ENCODE data around the gene WDR43. TPM values are rescaled to one million over a fixed set of nuclear protein-coding genes. Genes with fewer than 3 reads are reported as not detected.

The WDR43 gene
- total and polyA plus RNA-seq, 11 donors, result 4.5 to 35.9 (median 22.5) TPM

- H3K36me3 ChIP-seq, result no peaks in the 10 kb centered on the region
- H3K4me3 ChIP-seq, result peak overlapping the region in 1 of 12 donors; percentile 43
- no peaks in the 10 kb centered on the region for H3K27me3 ChIP-seq
- TF ChIP-seq POLR2A (IDR thresholded peaks at IDR 0.05) (no peak), CTCF (IDR thresholded peaks at IDR 0.05) (peak in 9 of 12 donors; percentile 7 to 63 (median 32))
- ATAC-seq, result no peak
- peaks cover 0 to 23% (median 3%) of the 10 kb centered on the region in 12 donors for H3K4me1 ChIP-seq
- 46 to 69% (median 65%) methylated on average over 15 of the region's 15 CpGs for whole genome bisulfite sequencing, 4 donors
- no peaks in the 10 kb centered on the region for H3K9me3 ChIP-seq
- intact Hi-C loops (cut with DNase I), result loop anchor here in 9 of 10 donors (1.0 to 10.0 kb wide), 9 partner anchors 55 to 1115 kb away; partner anchors contain the start of genes ALK (in 1 of the 9) and CLIP4 (in 1 of the 9)
- H3K27ac ChIP-seq, result no peak overlapping the region
- DNase-seq, result no peak
Observed at GRCh38 chr2:28956890-28957289, 62.4 kb downstream of the WDR43 start.

- TF ChIP-seq CTCF (IDR thresholded peaks at IDR 0.05), result peak; percentile 50 to 74 (median 64)
- TF ChIP-seq POLR2A (IDR thresholded peaks at IDR 0.05), result no peak
- intact Hi-C loops (cut with DNase I), result loop anchor here in 8 of 10 donors (1.0 to 10.0 kb wide), 14 partner anchors 54 to 1114 kb away; partner anchors contain the start of genes ALK (in 1 of the 8) and CLIP4 (in 1 of the 8)
- H3K36me3 ChIP-seq, result no peaks in the 10 kb centered on the region
- DNase-seq (peak; percentile 47 to 74 (median 72)), ATAC-seq (peak; percentile 82 to 93 (median 92))
- WGBS, 4 donors, result 14 to 22% (median 20%) methylated on average over 9 of the region's 9 CpGs
- no peaks in the 10 kb centered on the region for H3K27me3 ChIP-seq
- peaks cover 0 to 13% (median 3%) of the 10 kb centered on the region in 12 donors for H3K4me1 ChIP-seq
- H3K9me3 ChIP-seq, result no peaks in the 10 kb centered on the region
- H3K27ac ChIP-seq, result no peak overlapping the region
- H3K4me3 ChIP-seq, result no peak overlapping the region
Observed at GRCh38 chr2:28958689-28959088, 64.2 kb downstream of the WDR43 start.

DNA sequence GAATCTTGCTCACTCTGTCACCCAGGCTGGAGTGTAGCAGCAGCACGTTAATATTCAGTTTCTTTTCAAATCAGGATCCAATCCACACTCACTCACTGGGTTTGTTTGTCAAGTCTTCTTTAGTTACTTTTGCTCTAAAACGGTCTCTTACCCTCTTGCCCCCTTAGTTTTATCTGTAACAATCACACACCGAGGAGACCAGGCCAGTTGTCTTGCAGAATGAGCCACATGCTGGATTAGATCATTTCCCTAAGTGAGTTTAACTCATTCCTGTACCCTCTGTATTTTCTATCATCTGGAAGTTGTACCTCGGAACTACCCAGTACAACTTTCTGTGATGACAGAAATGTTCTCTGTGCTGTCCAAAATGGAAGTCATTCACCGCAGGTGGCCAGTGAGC is 65.9 kb downstream of the WDR43 start:
- ATAC-seq (no peak), DNase-seq (no peak)
- peaks cover 0 to 13% (median 3%) of the 10 kb centered on the region in 12 donors for H3K4me1 ChIP-seq
- no peaks in the 10 kb centered on the region for H3K9me3 ChIP-seq
- 38 to 51% (median 39%) methylated on average over 5 of the region's 5 CpGs for WGBS, 4 donors
- no peak overlapping the region for H3K27ac ChIP-seq
- no peaks in the 10 kb centered on the region for H3K36me3 ChIP-seq
- H3K27me3 ChIP-seq, result no peaks in the 10 kb centered on the region
- intact Hi-C loops (cut with DNase I), result loop anchor here in 1 of 10 donors (2.0 to 5.0 kb wide), 2 partner anchors 52 to 234 kb away; no protein-coding TSS in a partner anchor
- no peak for TF ChIP-seq POLR2A (IDR thresholded peaks at IDR 0.05)
- TF ChIP-seq CTCF (IDR thresholded peaks at IDR 0.05), result no peak
- no peak overlapping the region for H3K4me3 ChIP-seq

GRCh38 chr2:28962505-28962904 is 68.0 kb downstream of the WDR43 start:
- Histone ChIP-seq H3K4me1 (peaks cover 0 to 6% (median 2%) of the 10 kb centered on the region in 12 donors), H3K4me3 (no peak overlapping the region), H3K9me3 (no peaks in the 10 kb centered on the region), H3K27me3 (no peaks in the 10 kb centered on the region), H3K36me3 (no peaks in the 10 kb centered on the region), H3K27ac (no peak overlapping the region)
- ATAC-seq (no peak), DNase-seq (no peak)
- TF ChIP-seq POLR2A (IDR thresholded peaks at IDR 0.05), result no peak
- no peak for TF ChIP-seq CTCF (IDR thresholded peaks at IDR 0.05)
- intact Hi-C loops (cut with DNase I), result loop anchor here in 1 of 10 donors (5.0 kb wide), 1 partner anchor 50 kb away; no protein-coding TSS in a partner anchor
- 69 to 100% (median 95%) methylated on average over 1 of the region's 1 CpG for WGBS, 4 donors
